Tibial nerve (tissue), 4 donors: ENCODE results near the gene OPCML. TPM values are rescaled to one million over a fixed set of nuclear protein-coding genes. Genes with fewer than 3 reads are reported as not detected.

Experiments used
- DNase-seq, 2 donors: peaks; one replicate each; pipeline ENCODE4 v3.0.0-alpha.2; 2019; ENCODE audit warnings: low spot score in 2 of 2
- H3K27ac ChIP-seq, 4 donors: fragments of 200-600 bp; sonication (generic) in 3 of 4; one replicate each; pipeline ENCODE4 v1.5.1; 2017 to 2019; ENCODE audit warnings: mild to moderate bottlenecking in 1 of 4
- H3K27me3 ChIP-seq, 2 donors: fragments of 200-600 bp; sonication (generic) in 1 of 2; one replicate each; pipeline versions ENCODE4 v1.5.1 to v1.6.0; 2017 to 2019
- H3K36me3 ChIP-seq, 3 donors: fragments of 200-600 bp; sonication (generic); one replicate each; pipeline ENCODE4 v1.5.1; 2018 to 2019
- H3K4me1 ChIP-seq, 4 donors: fragments of 200-600 bp; sonication (generic) in 3 of 4; one replicate each; pipeline ENCODE4 v1.5.1; 2017 to 2019
- H3K4me3 ChIP-seq, 4 donors: fragments of 200-600 bp; sonication (generic) in 3 of 4; one replicate each; pipeline ENCODE4 v1.5.1; 2017 to 2019; ENCODE audit warnings: mild to moderate bottlenecking in 1 of 4, moderate library complexity in 1 of 4
- H3K9me3 ChIP-seq, 4 donors: fragments of 200-600 bp; sonication (generic) in 3 of 4; one replicate each; pipeline ENCODE4 v1.5.1; 2017 to 2019
- EP300 ChIP-seq, 2 donors: sonication (generic); formaldehyde crosslinking; IDR thresholded peaks; one replicate each; pipeline ENCODE4 v1.6.1; 2017; ENCODE audit warnings: antibody characterized with exemption in 2 of 2, mild to moderate bottlenecking in 1 of 2
- POLR2A ChIP-seq, 2 donors: fragments of 450-650 bp; IDR thresholded peaks; one replicate each; pipeline ENCODE4 v1.6.1; 2017; ENCODE audit warnings: antibody characterized with exemption in 2 of 2, mild to moderate bottlenecking in 2 of 2, moderate library complexity in 2 of 2
- WGBS, 2 donors: methylation state at CpG; one replicate each; pipeline ENCODE4 v1.1.5; 2018; 5-methylcytosine and 5-hydroxymethylcytosine counted together
- total RNA-seq, 4 donors: library from RNA; depleted of rRNA; stranded (reverse); fragments of >200 nt; gene quantifications; one replicate each; pipeline ENCODE4 v1.1.0, GENCODE V29; 2016
- TF ChIP-seq, protein P1 (sequence below), 5 experiments: fragments of 200-600 bp in 3 of 5; fragments of 450-650 bp in 2 of 5; sonication (generic) in 3 of 5; IDR thresholded peaks; one replicate each; pipeline ENCODE4 v1.5.1; 2016 to 2019; ENCODE audit warnings: antibody characterized with exemption in 5 of 5, mild to moderate bottlenecking in 3 of 5, moderate library complexity in 2 of 5

The OPCML gene
- total RNA-seq, 4 donors from 2014 or later = 1.0 to 10.8 (median 1.9) TPM

GRCh38 chr11:132631989-132632388 lies 900.3 kb downstream of the OPCML start:
- Histone ChIP-seq H3K27me3 (no peaks in the 10 kb centered on the region), H3K27ac (no peak overlapping the region), H3K4me3 (no peak overlapping the region), H3K36me3 (no peaks in the 10 kb centered on the region), H3K4me1 (no peaks in the 10 kb centered on the region), H3K9me3 (peaks cover 0 to 7% (median 0%) of the 10 kb centered on the region in 4 donors)
- DNase-seq = no peak
- WGBS, 2 donors = 82% methylated on average over 4 of the region's 4 CpGs
- TF ChIP-seq EP300 (IDR thresholded peaks at IDR 0.05) = no peak
- TF ChIP-seq POLR2A (IDR thresholded peaks at IDR 0.05) = no peak
- TF ChIP-seq, protein P1, sequence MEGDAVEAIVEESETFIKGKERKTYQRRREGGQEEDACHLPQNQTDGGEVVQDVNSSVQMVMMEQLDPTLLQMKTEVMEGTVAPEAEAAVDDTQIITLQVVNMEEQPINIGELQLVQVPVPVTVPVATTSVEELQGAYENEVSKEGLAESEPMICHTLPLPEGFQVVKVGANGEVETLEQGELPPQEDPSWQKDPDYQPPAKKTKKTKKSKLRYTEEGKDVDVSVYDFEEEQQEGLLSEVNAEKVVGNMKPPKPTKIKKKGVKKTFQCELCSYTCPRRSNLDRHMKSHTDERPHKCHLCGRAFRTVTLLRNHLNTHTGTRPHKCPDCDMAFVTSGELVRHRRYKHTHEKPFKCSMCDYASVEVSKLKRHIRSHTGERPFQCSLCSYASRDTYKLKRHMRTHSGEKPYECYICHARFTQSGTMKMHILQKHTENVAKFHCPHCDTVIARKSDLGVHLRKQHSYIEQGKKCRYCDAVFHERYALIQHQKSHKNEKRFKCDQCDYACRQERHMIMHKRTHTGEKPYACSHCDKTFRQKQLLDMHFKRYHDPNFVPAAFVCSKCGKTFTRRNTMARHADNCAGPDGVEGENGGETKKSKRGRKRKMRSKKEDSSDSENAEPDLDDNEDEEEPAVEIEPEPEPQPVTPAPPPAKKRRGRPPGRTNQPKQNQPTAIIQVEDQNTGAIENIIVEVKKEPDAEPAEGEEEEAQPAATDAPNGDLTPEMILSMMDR (IDR thresholded peaks at IDR 0.05) = no peak

GRCh38 chr11:132627981-132628380 lies 904.3 kb downstream of the OPCML start:
- H3K4me1 ChIP-seq = no peaks in the 10 kb centered on the region
- 90 to 92% methylated on average over 3 of the region's 3 CpGs for WGBS, 2 donors
- H3K36me3 ChIP-seq = no peaks in the 10 kb centered on the region

DNA sequence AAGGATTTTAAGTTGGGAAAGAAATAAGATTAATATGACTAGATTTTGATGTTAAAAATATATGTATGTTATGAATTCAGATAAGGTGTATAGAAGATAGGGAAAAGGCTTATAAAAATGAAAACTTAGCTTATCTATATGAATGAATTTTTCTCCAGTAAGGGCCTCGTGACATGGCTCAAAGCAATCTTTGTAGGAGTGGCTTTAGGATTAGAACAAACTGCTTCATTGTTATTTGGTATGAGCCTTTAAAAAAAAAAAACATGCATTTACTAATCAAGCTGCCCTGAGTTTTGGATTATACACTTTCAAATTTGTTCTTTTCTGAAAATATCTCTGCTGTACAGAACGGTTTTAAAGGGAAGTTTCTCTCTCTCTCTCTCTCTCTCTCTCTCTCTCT lies 905.9 kb downstream of the OPCML start:
- no peak overlapping the region for H3K4me3 ChIP-seq
- H3K27ac ChIP-seq = no peak overlapping the region
- WGBS, 2 donors = 28 to 41% methylated on average over 2 of the region's 2 CpGs
- DNase-seq = no peak
- no peaks in the 10 kb centered on the region for H3K27me3 ChIP-seq
- no peaks in the 10 kb centered on the region for H3K4me1 ChIP-seq
- peaks cover 0 to 7% (median 0%) of the 10 kb centered on the region in 4 donors for H3K9me3 ChIP-seq
- TF ChIP-seq EP300 (IDR thresholded peaks at IDR 0.05) = no peak
- TF ChIP-seq, protein P1 (IDR thresholded peaks at IDR 0.05) = no peak
- no peak for TF ChIP-seq POLR2A (IDR thresholded peaks at IDR 0.05)
- H3K36me3 ChIP-seq = no peaks in the 10 kb centered on the region

More at GRCh38 chr11:132627981-132628380, 904.3 kb downstream of the OPCML start:
- no peak overlapping the region for H3K4me3 ChIP-seq
- TF ChIP-seq POLR2A (IDR thresholded peaks at IDR 0.05) = no peak
- H3K27ac ChIP-seq = no peak overlapping the region
- peaks cover 0 to 7% (median 0%) of the 10 kb centered on the region in 4 donors for H3K9me3 ChIP-seq
- H3K27me3 ChIP-seq = no peaks in the 10 kb centered on the region
- no peak for DNase-seq

DNA sequence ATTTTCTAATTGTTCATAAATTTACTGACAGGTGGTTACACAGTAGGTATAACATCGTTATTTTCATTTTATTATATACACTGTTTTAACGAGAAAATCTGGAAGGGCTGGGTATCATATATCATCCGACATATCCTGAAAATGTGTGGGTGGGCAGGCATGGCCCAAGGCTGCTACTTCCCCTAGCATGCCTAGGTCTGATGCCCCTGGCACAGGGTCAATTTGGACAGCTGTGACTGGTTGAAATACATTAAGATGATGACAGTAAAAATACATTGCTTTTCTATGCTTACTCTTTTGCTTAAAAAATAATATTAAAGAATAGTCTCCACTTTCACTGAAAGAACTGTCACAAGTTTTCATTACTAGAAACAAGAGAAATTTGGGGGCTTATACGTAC lies 908.8 kb downstream of the OPCML start:
- Histone ChIP-seq H3K4me3 (no peak overlapping the region), H3K27ac (no peak overlapping the region), H3K36me3 (no peaks in the 10 kb centered on the region), H3K4me1 (no peaks in the 10 kb centered on the region), H3K9me3 (no peaks in the 10 kb centered on the region), H3K27me3 (no peaks in the 10 kb centered on the region)
- DNase-seq = no peak
- TF ChIP-seq, protein P1 (IDR thresholded peaks at IDR 0.05) = no peak
- no peak for TF ChIP-seq POLR2A (IDR thresholded peaks at IDR 0.05)
- WGBS, 2 donors = 45 to 64% methylated on average over 4 of the region's 4 CpGs

DNA sequence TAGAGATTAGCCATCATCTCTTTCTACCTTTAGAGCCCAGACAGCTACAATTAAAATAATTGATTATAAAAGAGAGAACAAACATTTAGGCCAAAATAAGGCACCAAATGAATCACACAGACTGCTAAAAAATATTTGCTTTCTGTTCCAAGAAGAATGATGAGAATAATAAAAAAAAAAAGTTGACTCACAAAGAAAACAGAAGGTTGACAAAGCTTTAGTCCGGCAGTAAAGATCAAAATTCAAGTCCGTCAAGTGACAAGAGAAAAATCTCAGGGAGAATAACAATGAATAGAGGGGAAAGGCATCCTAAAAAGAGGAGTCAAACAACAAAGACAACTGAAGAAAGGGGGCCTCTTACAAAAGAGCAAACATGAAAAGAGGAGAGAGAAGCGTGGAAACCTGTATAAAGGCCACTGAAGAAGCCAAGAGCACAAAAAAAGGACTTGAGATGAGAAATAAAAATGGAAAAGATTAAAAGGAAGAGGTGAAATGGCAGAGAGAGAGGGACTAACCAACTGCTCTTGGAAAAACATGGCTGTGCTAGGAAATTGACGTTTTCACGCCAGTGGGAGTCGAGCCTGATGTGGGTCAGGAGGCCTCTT lies 910.2 kb downstream of the OPCML start:
- TF ChIP-seq, protein P1 (IDR thresholded peaks at IDR 0.05) = no peak
- no peak for TF ChIP-seq EP300 (IDR thresholded peaks at IDR 0.05)
- no peak for TF ChIP-seq POLR2A (IDR thresholded peaks at IDR 0.05)
- no peak for DNase-seq
- 73 to 78% methylated on average over 6 of the region's 6 CpGs for WGBS, 2 donors
- Histone ChIP-seq H3K27me3 (no peaks in the 10 kb centered on the region), H3K27ac (no peak overlapping the region), H3K4me1 (no peaks in the 10 kb centered on the region), H3K4me3 (no peak overlapping the region), H3K9me3 (no peaks in the 10 kb centered on the region), H3K36me3 (no peaks in the 10 kb centered on the region)
